HG03378 (cell line): ENCODE results near the gene RAB9B.

ENCODE experiments used
- ATAC-seq: cut with Tn5 transposase; IDR thresholded peaks from one replicate; pipeline ENCODE4 v1.9.1; 2021; ENCODE audit warnings: mild to moderate bottlenecking, moderate library complexity; ENCODE audit not compliant: unreplicated experiment

Gene RAB9B

GRCh38 chrX:103773445-103773844 is 58.6 kb downstream of the RAB9B start:
- no peak for ATAC-seq
